ENCODE measurements around the gene STARD3NL. TPM values are rescaled to one million over a fixed set of nuclear protein-coding genes. Genes with fewer than 3 reads are reported as not detected.

STARD3NL gene, protein sequence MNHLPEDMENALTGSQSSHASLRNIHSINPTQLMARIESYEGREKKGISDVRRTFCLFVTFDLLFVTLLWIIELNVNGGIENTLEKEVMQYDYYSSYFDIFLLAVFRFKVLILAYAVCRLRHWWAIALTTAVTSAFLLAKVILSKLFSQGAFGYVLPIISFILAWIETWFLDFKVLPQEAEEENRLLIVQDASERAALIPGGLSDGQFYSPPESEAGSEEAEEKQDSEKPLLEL
- total RNA-seq, result 73.3 and 84.8 TPM in 2 replicates
- 50.7 and 65.1 TPM in 2 replicates for polyA plus RNA-seq

DNA sequence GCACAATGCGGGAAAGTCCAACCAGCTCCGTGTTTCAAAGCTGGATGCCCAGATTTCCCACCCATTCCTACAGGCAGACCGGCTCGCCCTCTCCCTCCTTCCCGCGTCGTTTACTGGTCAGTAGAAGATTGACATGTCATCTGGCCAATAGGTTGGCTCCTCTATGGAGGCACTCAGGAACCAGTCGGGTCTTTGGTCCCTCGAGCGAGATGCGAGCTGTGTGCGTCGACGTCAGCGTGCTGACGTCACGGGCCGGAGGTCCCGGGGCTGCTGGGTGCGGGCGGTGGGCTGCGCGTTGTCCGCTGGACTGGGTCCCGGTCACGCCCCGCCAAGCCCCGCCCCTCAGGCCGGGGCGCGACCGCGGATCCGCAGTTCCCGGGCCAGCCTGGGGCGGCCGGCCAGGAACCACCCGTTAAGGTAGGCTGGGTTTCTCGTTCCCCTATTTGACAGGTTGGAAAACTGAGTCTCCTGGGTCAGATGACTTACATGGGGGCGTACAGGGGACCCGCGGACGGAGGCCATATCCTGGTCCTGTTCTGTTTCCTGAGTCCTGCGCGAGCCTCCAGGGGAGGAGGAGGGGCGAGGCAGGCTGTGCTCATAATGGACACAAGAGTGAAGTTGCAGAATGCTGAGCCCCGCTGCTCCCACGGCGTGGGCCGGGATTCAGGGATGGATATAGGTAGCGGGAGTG, at the start of gene STARD3NL:
Gene STARD3NL, plus strand, starts transcription at position 242 of the 691 bp plus-strand sequence. CDS start 29,260 bp downstream, outside the sequence.
- H3K4me3 ChIP-seq, result peak within 1 kb of the TSS; percentile 70
- no peaks in the 10 kb centered on the region for H3K9me2 ChIP-seq (replicated peaks; ENCODE audit: insufficient read depth)
- H2AFZ ChIP-seq, result peak within 1 kb of the TSS; percentile 84
- WGBS (ENCODE audit: low lambda C conversion rate, missing lambda C conversion rate), result 1% methylated on average over 36 of the region's 51 CpGs
- DNase-seq (ENCODE audit: low spot score), result peak; percentile 99
- peak within 1 kb of the TSS; percentile 90 for H3K4me2 ChIP-seq
- peaks cover 44% of the 10 kb centered on the region for H3K79me2 ChIP-seq
- H4K20me1 ChIP-seq (ENCODE audit: insufficient read depth, poor library complexity, severe bottlenecking), result no peaks in the 10 kb centered on the region
- peak within 1 kb of the TSS; percentile 92 for H3K27ac ChIP-seq
- H3K4me1 ChIP-seq (ENCODE audit: insufficient read depth), result peaks cover 16% of the 10 kb centered on the region
- H3K27me3 ChIP-seq, result no peaks in the 10 kb centered on the region
- no peaks in the 10 kb centered on the region for H3K9me3 ChIP-seq (ENCODE audit: low read depth)
- no peaks in the 10 kb centered on the region for H3K36me3 ChIP-seq (replicated peaks; ENCODE audit: insufficient read depth, low read depth)
- TF ChIP-seq EZH2phosphoT487 (IDR thresholded peaks at IDR 0.05; ENCODE audit: low read depth, severe bottlenecking, unreplicated experiment), result no peak
- TF ChIP-seq, protein P1, sequence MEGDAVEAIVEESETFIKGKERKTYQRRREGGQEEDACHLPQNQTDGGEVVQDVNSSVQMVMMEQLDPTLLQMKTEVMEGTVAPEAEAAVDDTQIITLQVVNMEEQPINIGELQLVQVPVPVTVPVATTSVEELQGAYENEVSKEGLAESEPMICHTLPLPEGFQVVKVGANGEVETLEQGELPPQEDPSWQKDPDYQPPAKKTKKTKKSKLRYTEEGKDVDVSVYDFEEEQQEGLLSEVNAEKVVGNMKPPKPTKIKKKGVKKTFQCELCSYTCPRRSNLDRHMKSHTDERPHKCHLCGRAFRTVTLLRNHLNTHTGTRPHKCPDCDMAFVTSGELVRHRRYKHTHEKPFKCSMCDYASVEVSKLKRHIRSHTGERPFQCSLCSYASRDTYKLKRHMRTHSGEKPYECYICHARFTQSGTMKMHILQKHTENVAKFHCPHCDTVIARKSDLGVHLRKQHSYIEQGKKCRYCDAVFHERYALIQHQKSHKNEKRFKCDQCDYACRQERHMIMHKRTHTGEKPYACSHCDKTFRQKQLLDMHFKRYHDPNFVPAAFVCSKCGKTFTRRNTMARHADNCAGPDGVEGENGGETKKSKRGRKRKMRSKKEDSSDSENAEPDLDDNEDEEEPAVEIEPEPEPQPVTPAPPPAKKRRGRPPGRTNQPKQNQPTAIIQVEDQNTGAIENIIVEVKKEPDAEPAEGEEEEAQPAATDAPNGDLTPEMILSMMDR (IDR thresholded peaks at IDR 0.05; ENCODE audit: poor library complexity), result peak; percentile 14

DNA sequence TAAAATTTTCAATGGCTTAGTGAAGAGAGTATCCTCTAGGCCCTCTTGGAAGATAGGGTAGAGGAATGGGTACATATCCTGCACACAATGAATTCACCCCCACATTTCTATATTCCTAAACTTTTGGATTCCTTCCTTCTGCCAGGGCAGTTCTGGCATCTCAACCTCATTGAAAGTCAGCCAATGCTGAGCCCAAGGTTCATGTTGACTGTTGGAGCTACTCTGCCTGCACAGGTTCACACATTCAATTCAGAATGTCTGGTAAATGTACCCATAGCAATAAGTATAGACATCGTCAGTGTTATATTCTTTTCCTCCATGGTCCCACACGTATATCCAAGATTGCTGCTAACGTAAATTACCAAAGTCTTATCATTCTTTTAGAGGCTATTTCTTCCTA, 48.9 kb upstream of the STARD3NL start:
- Histone ChIP-seq H3K36me3 (replicated peaks; ENCODE audit: insufficient read depth, low read depth) (no peaks in the 10 kb centered on the region), H3K4me3 (no peak overlapping the region), H3K9me3 (ENCODE audit: low read depth) (no peaks in the 10 kb centered on the region), H3K27me3 (no peaks in the 10 kb centered on the region), H2AFZ (no peak overlapping the region), H3K9me2 (replicated peaks; ENCODE audit: insufficient read depth) (no peaks in the 10 kb centered on the region), H3K4me1 (ENCODE audit: insufficient read depth) (no peaks in the 10 kb centered on the region), H3K27ac (no peak overlapping the region), H3K79me2 (no peaks in the 10 kb centered on the region), H4K20me1 (ENCODE audit: insufficient read depth, poor library complexity, severe bottlenecking) (no peaks in the 10 kb centered on the region), H3K4me2 (no peak overlapping the region)
- no peak for DNase-seq (ENCODE audit: low spot score)
- TF ChIP-seq EZH2phosphoT487 (IDR thresholded peaks at IDR 0.05; ENCODE audit: low read depth, severe bottlenecking, unreplicated experiment) (no peak), EZH2 (IDR thresholded peaks at IDR 0.05; ENCODE audit: borderline replicate concordance) (no peak)
- TF ChIP-seq, protein P1 (IDR thresholded peaks at IDR 0.05; ENCODE audit: poor library complexity), result no peak
- 89% methylated on average over 3 of the region's 3 CpGs for WGBS (ENCODE audit: low lambda C conversion rate, missing lambda C conversion rate)

DNA sequence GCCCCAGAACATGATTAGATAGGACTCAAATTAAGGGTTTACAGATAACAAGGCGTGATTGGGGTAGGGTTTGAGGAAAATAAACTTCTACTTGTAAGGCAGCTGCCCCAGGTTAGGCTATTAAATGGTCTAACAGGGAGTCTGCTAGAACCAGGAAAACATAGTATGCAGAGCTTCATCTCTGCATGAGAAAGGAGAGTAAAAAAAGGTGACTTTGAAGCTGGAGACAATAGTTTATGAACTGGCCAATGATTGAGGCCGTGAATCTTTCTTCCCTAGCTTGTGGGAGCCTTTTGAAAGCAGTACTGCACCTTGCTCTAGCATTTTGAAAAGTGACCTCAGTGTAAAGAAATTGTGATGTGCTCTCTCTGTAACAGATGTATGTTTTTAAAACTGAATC, 48.5 kb upstream of the STARD3NL start:
- Histone ChIP-seq H3K4me1 (ENCODE audit: insufficient read depth) (no peaks in the 10 kb centered on the region), H3K9me2 (replicated peaks; ENCODE audit: insufficient read depth) (no peaks in the 10 kb centered on the region), H3K9me3 (ENCODE audit: low read depth) (no peaks in the 10 kb centered on the region), H4K20me1 (ENCODE audit: insufficient read depth, poor library complexity, severe bottlenecking) (no peaks in the 10 kb centered on the region), H3K4me2 (no peak overlapping the region), H3K79me2 (no peaks in the 10 kb centered on the region), H3K27ac (no peak overlapping the region), H3K27me3 (no peaks in the 10 kb centered on the region), H2AFZ (no peak overlapping the region), H3K4me3 (no peak overlapping the region), H3K36me3 (replicated peaks; ENCODE audit: insufficient read depth, low read depth) (no peaks in the 10 kb centered on the region)
- WGBS (ENCODE audit: low lambda C conversion rate, missing lambda C conversion rate), result 83% methylated on average over 2 of the region's 2 CpGs
- TF ChIP-seq EZH2phosphoT487 (IDR thresholded peaks at IDR 0.05; ENCODE audit: low read depth, severe bottlenecking, unreplicated experiment) (no peak), EZH2 (IDR thresholded peaks at IDR 0.05; ENCODE audit: borderline replicate concordance) (no peak)
- TF ChIP-seq, protein P1 (IDR thresholded peaks at IDR 0.05; ENCODE audit: poor library complexity), result no peak
- DNase-seq (ENCODE audit: low spot score), result no peak

Data from hepatocyte (in vitro differentiated cells).